MCF 10A (cell line): ENCODE data around the gene CEBPZOS. TPM values are rescaled to one million over a fixed set of nuclear protein-coding genes. Genes with fewer than 3 reads are reported as not detected.
"Not testable (repeated sequence)": the region's sequence is repeated elsewhere in the genome, so short reads cannot be mapped to it uniquely, and the experiment has no call there.

Experiments
- BruUV-seq: library from RNA; stranded (reverse); fragments of 400-500 nt; replicated peaks from 2 replicates; lab custom pipeline; 2021; lab: Mats Ljungman, UMichigan
- CTCF ChIA-PET: fragments of 300-600 bp; sonication (Branson Sonifier 250); formaldehyde crosslinking; extraction: SDS; loops from one replicate; lab custom pipeline; 2021; ENCODE audit warnings: antibody characterized with exemption, inconsistent platforms; lab: Yijun Ruan, JAX
- POLR2A ChIA-PET: fragments of 300-600, 350-650 bp; sonication (Branson Sonifier 250); formaldehyde crosslinking; extraction: SDS; loops from one replicate; lab custom pipeline; 2020; ENCODE audit warnings: antibody characterized with exemption, inconsistent platforms; lab: Yijun Ruan, JAX
- DNase-seq: peaks from one replicate; pipeline ENCODE4 v3.0.0-alpha.2; 2018; ENCODE audit not compliant: unreplicated experiment
- H3K27ac Mint-ChIP-seq: one replicate; pipeline ENCODE4 v1.8.0; 2022; ENCODE audit warnings: mild to moderate bottlenecking, low read depth, mixed read lengths; ENCODE audit not compliant: unreplicated experiment
- H3K27me3 Mint-ChIP-seq: one replicate; pipeline ENCODE4 v1.8.0; 2022; ENCODE audit warnings: mixed read lengths; ENCODE audit not compliant: insufficient read depth, unreplicated experiment
- H3K36me3 Mint-ChIP-seq: one replicate; pipeline ENCODE4 v1.8.0; 2022; ENCODE audit warnings: mild to moderate bottlenecking, moderate library complexity, mixed read lengths; ENCODE audit not compliant: insufficient read depth, unreplicated experiment
- H3K4me1 Mint-ChIP-seq: one replicate; pipeline ENCODE4 v1.8.0; 2022; ENCODE audit warnings: mixed read lengths; ENCODE audit not compliant: insufficient read depth, unreplicated experiment
- H3K4me3 Mint-ChIP-seq: one replicate; pipeline ENCODE4 v1.8.0; 2022; ENCODE audit warnings: mild to moderate bottlenecking, moderate library complexity, mixed read lengths; ENCODE audit not compliant: unreplicated experiment
- H3K9me3 Mint-ChIP-seq: one replicate; pipeline ENCODE4 v1.8.0; 2022; ENCODE audit warnings: mixed read lengths; ENCODE audit not compliant: unreplicated experiment
- intact Hi-C: fragments of 100-400 bp; cut with micrococcal nuclease; formaldehyde crosslinking; loops from 2 replicates; pipeline ENCODE4 v1.14.1; 2022
- total RNA-seq: library from RNA; stranded (reverse); gene quantifications from 2 replicates; pipeline ENCODE4 v1.2.3, GENCODE V29; 2022
- TF ChIP-seq, protein P1 (sequence below): fragments of 200-600 bp; IDR thresholded peaks from one replicate; pipeline ENCODE4 v1.8.0; 2022; ENCODE audit warnings: antibody characterized with exemption, mild to moderate bottlenecking; ENCODE audit not compliant: unreplicated experiment

CEBPZOS gene
- total RNA-seq, 1 experiment from 2014 or later: 38.5 TPM

DNA sequence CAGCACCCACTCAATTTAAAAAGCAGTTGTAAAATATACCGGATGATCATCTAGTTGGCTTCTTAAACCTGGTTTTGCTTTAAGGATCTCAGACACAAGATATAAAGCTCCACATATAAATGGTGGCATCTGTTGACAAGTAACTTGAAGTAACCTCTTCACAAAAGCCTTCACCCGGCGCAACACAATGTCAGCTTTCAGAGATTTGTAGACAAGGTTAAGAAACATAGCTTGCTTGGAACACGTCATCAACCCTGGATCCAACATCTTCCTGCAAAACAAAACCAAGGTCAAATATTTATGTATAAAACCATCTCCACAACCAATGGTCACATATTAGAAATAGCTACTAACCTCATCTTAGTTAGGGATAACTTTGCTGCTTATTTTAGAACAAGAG lies 26.8 kb downstream of the CEBPZOS start:
- Mint-ChIP-seq H3K4me1 (peaks cover 7% of the 10 kb centered on the region), H3K9me3 (no peaks in the 10 kb centered on the region), H3K4me3 (no peak overlapping the region), H3K36me3 (peaks cover 78% of the 10 kb centered on the region), H3K27ac (no peak overlapping the region), H3K27me3 (no peaks in the 10 kb centered on the region)
- no TSS peak for BruUV-seq
- no peak for DNase-seq
- TF ChIP-seq, protein P1, sequence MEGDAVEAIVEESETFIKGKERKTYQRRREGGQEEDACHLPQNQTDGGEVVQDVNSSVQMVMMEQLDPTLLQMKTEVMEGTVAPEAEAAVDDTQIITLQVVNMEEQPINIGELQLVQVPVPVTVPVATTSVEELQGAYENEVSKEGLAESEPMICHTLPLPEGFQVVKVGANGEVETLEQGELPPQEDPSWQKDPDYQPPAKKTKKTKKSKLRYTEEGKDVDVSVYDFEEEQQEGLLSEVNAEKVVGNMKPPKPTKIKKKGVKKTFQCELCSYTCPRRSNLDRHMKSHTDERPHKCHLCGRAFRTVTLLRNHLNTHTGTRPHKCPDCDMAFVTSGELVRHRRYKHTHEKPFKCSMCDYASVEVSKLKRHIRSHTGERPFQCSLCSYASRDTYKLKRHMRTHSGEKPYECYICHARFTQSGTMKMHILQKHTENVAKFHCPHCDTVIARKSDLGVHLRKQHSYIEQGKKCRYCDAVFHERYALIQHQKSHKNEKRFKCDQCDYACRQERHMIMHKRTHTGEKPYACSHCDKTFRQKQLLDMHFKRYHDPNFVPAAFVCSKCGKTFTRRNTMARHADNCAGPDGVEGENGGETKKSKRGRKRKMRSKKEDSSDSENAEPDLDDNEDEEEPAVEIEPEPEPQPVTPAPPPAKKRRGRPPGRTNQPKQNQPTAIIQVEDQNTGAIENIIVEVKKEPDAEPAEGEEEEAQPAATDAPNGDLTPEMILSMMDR: no peak
- ChIA-PET POLR2A (interaction anchor here (0.7 to 1.5 kb wide), 3 partner anchors 8 to 23 kb away, joined by 3 to 5 read pairs (median 5); partner anchors contain the start of genes CEBPZ and NDUFAF7), CTCF (interaction anchor here (0.5 to 1.2 kb wide), 3 partner anchors 10 to 440 kb away, joined by 3 to 4 read pairs (median 3); no protein-coding TSS in a partner anchor)
- intact Hi-C loops: no loop called here

DNA sequence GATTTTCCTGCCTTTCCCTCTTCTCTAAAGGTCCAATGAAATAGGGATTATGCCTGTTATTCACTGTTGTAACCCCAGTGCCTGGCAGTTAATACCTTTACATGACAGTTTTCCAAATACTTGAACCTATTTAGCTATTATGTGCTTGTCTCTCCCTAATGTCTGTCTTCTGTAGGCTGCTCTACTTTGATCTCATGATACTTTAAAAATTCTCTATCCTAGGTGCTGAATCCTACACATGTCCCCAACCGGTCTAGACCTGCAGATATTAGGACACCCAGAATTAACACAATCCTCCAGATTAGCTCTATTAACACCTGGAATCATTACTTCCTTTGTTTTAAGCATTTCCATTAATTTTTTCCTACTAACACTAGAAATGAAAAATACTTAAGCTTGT lies 27.8 kb downstream of the CEBPZOS start:
- DNase-seq: no peak
- Mint-ChIP-seq H3K27me3 (no peaks in the 10 kb centered on the region), H3K36me3 (peaks cover 78% of the 10 kb centered on the region), H3K27ac (no peak overlapping the region), H3K4me3 (no peak overlapping the region), H3K4me1 (peaks cover 7% of the 10 kb centered on the region), H3K9me3 (no peaks in the 10 kb centered on the region)
- no TSS peak for BruUV-seq
- TF ChIP-seq, protein P1: no peak
- POLR2A ChIA-PET: no interaction called here
- intact Hi-C loops: no loop called here
- CTCF ChIA-PET: interaction anchor here (0.7 kb wide), 1 partner anchor 18 kb away, joined by 3 read pairs; no protein-coding TSS in a partner anchor

DNA sequence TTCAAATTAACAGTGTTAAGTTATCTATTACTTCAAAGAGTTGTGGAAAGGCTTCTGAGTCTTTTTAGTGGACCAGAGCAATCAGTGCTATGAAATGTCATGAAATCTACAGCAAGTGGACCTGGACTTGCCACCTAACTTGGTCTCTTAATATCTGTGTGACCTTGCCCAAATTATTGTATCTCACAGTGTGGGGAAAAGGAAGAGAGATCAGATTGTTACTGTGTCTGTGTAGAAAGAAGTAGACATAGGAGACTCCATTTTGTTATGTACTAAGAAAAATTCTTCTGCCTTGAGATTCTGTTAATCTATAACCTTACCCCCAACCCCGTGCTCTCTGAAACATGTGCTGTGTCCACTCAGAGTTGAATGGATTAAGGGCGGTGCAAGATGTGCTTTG lies 28.8 kb downstream of the CEBPZOS start:
- CTCF ChIA-PET: not testable (repeated sequence)
- H3K36me3 Mint-ChIP-seq: peaks cover 73% of the 10 kb centered on the region

DNA sequence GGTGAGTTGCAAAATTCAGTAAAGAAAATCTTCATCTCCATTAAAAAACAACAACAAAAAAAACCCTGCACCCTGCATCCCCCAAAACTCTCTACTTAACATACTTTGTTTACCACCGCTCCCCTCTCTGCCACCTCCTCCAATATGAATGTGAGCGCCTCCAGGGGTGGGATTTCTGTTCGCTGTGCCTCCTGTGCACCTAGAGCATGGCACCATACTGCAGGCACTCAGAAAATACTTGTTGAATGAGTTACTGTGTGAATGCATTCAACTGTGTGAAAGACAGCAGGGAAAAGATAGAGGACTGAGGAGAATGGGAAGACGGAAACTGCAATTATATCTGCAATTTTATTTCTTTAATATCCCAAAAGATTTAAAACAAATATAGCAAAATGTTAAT lies 30.6 kb downstream of the CEBPZOS start:
- ChIA-PET CTCF (no interaction called here), POLR2A (no interaction called here)
- BruUV-seq: no TSS peak
- H3K27me3 Mint-ChIP-seq: no peaks in the 10 kb centered on the region
- no peaks in the 10 kb centered on the region for H3K9me3 Mint-ChIP-seq
- intact Hi-C loops: no loop called here
- peaks cover 58% of the 10 kb centered on the region for H3K36me3 Mint-ChIP-seq
- H3K4me1 Mint-ChIP-seq: peaks cover 7% of the 10 kb centered on the region
- TF ChIP-seq, protein P1: no peak
- no peak for DNase-seq
- H3K27ac Mint-ChIP-seq: no peak overlapping the region
- H3K4me3 Mint-ChIP-seq: no peak overlapping the region

More for the DNA sequence above, 28.8 kb downstream of the CEBPZOS start:
- H3K4me3 Mint-ChIP-seq, BruUV-seq, H3K27ac Mint-ChIP-seq, intact Hi-C loops, H3K9me3 Mint-ChIP-seq, DNase-seq, POLR2A ChIA-PET, H3K27me3 Mint-ChIP-seq, H3K4me1 Mint-ChIP-seq: not testable (repeated sequence)
